ENCODE measurements around the gene TESK1. TPM values are rescaled to one million over a fixed set of nuclear protein-coding genes. Genes with fewer than 3 reads are reported as not detected.

The TESK1 gene
- total RNA-seq, 1 donor from 2014 or later = 24.5 TPM

GRCh38 chr9:35564658-35565061, 40.4 kb upstream of the TESK1 start:
- DNase-seq (ENCODE audit: low read depth) = no peak
- Histone ChIP-seq H3K4me3 (ENCODE audit: low read depth, low read length) (no peak overlapping the region), H3K27me3 (ENCODE audit: control insufficient read depth, insufficient read depth, low read length) (no peaks in the 10 kb centered on the region), H3K36me3 (ENCODE audit: control insufficient read depth, insufficient read depth, low read length) (peaks cover 1% of the 10 kb centered on the region)
- TF ChIP-seq, protein P1, sequence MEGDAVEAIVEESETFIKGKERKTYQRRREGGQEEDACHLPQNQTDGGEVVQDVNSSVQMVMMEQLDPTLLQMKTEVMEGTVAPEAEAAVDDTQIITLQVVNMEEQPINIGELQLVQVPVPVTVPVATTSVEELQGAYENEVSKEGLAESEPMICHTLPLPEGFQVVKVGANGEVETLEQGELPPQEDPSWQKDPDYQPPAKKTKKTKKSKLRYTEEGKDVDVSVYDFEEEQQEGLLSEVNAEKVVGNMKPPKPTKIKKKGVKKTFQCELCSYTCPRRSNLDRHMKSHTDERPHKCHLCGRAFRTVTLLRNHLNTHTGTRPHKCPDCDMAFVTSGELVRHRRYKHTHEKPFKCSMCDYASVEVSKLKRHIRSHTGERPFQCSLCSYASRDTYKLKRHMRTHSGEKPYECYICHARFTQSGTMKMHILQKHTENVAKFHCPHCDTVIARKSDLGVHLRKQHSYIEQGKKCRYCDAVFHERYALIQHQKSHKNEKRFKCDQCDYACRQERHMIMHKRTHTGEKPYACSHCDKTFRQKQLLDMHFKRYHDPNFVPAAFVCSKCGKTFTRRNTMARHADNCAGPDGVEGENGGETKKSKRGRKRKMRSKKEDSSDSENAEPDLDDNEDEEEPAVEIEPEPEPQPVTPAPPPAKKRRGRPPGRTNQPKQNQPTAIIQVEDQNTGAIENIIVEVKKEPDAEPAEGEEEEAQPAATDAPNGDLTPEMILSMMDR (IDR thresholded peaks at IDR 0.05; ENCODE audit: insufficient read depth, low read length, poor library complexity, severe bottlenecking) = no peak

- H3K36me3 ChIP-seq (ENCODE audit: control insufficient read depth, insufficient read depth, low read length) = peaks cover 1% of the 10 kb centered on the region
- DNase-seq (ENCODE audit: low read depth) = no peak
- H3K4me3 ChIP-seq (ENCODE audit: low read depth, low read length) = no peak overlapping the region
- TF ChIP-seq, protein P1 (IDR thresholded peaks at IDR 0.05; ENCODE audit: insufficient read depth, low read length, poor library complexity, severe bottlenecking) = no peak
- no peaks in the 10 kb centered on the region for H3K27me3 ChIP-seq (ENCODE audit: control insufficient read depth, insufficient read depth, low read length)
These were observed 38.6 kb upstream of the TESK1 start for GRCh38 chr9:35566417-35566816.

DNA sequence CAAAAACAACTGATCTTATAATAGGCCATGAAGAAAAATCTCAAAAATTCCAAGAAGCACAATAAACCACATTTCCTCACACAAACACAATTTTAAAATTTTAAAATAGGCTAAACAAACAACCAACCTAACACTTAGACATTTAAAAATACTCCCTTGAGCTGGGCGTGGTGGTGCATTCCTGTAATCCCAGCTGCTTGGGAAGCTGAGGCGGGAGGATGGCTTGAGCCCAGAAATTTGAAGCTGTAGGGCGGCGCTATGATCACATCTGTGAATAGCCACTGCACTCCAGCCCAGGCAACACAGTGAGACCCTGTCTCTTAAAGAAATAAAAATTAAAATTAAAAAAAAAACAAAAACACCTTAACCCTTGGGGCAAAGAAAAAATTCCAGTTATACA, 36.9 kb upstream of the TESK1 start:
- Histone ChIP-seq H3K36me3 (ENCODE audit: control insufficient read depth, insufficient read depth, low read length) (no peaks in the 10 kb centered on the region), H3K4me3 (ENCODE audit: low read depth, low read length) (no peak overlapping the region), H3K27me3 (ENCODE audit: control insufficient read depth, insufficient read depth, low read length) (no peaks in the 10 kb centered on the region)
- no peak for DNase-seq (ENCODE audit: low read depth)
- TF ChIP-seq, protein P1 (IDR thresholded peaks at IDR 0.05; ENCODE audit: insufficient read depth, low read length, poor library complexity, severe bottlenecking) = no peak

GRCh38 chr9:35569206-35569605, 35.9 kb upstream of the TESK1 start:
- Histone ChIP-seq H3K4me3 (ENCODE audit: low read depth, low read length) (no peak overlapping the region), H3K36me3 (ENCODE audit: control insufficient read depth, insufficient read depth, low read length) (no peaks in the 10 kb centered on the region), H3K27me3 (ENCODE audit: control insufficient read depth, insufficient read depth, low read length) (no peaks in the 10 kb centered on the region)
- TF ChIP-seq, protein P1 (IDR thresholded peaks at IDR 0.05; ENCODE audit: insufficient read depth, low read length, poor library complexity, severe bottlenecking) = no peak
- no peak for DNase-seq (ENCODE audit: low read depth)

GRCh38 chr9:35570709-35571504, 34.2 kb upstream of the TESK1 start:
- Histone ChIP-seq H3K36me3 (ENCODE audit: control insufficient read depth, insufficient read depth, low read length) (no peaks in the 10 kb centered on the region), H3K4me3 (ENCODE audit: low read depth, low read length) (no peak overlapping the region), H3K27me3 (ENCODE audit: control insufficient read depth, insufficient read depth, low read length) (no peaks in the 10 kb centered on the region)
- TF ChIP-seq, protein P1 (IDR thresholded peaks at IDR 0.05; ENCODE audit: insufficient read depth, low read length, poor library complexity, severe bottlenecking) = no peak
- DNase-seq (ENCODE audit: low read depth) = no peak

Data from kidney epithelial cell (primary cell).